Urinary bladder (tissue), 4 donors: Measurements from ENCODE around the gene DOC2A. TPM values are rescaled to one million over a fixed set of nuclear protein-coding genes. Genes with fewer than 3 reads are reported as not detected.

Source experiments
- DNase-seq: peaks from one replicate; pipeline ENCODE4 v3.0.0-alpha.2; 2015; ENCODE audit errors: extremely low spot score
- H3K27ac ChIP-seq: one replicate; pipeline ENCODE4 v1.5.1; 2013; ENCODE audit warnings: low read depth, mild to moderate bottlenecking, moderate library complexity
- H3K36me3 ChIP-seq: one replicate; pipeline ENCODE4 v1.6.1; 2013; ENCODE audit warnings: mild to moderate bottlenecking, moderate library complexity; ENCODE audit not compliant: insufficient read depth
- H3K4me1 ChIP-seq: one replicate; pipeline ENCODE4 v1.6.1; 2013; ENCODE audit warnings: mild to moderate bottlenecking, moderate library complexity; ENCODE audit not compliant: insufficient read depth
- H3K4me3 ChIP-seq: one replicate; pipeline ENCODE4 v1.5.1; 2013; ENCODE audit warnings: low read depth, low read length
- WGBS: extraction: QIAGEN DNeasy Blood & Tissue Kit; methylation state at CpG from one replicate; pipeline ENCODE4 v1.1.7; 2013; 5-methylcytosine and 5-hydroxymethylcytosine counted together
- polyA plus RNA-seq: library from polyadenylated mRNA; stranded (reverse); fragments of 200-250 nt; gene quantifications from one replicate; pipeline ENCODE4 v1.2.3, GENCODE V29; 2013
- total RNA-seq: library from RNA; depleted of rRNA; stranded (reverse); fragments of >200 nt; gene quantifications from one replicate; pipeline ENCODE4 v1.2.3, GENCODE V29; 2014
- donor health status: healthy with polysubstance abuse.
- donor health status: healthy.

Gene DOC2A
- total and polyA plus RNA-seq, 2 donors: 0.32 to 0.53 TPM

DNA sequence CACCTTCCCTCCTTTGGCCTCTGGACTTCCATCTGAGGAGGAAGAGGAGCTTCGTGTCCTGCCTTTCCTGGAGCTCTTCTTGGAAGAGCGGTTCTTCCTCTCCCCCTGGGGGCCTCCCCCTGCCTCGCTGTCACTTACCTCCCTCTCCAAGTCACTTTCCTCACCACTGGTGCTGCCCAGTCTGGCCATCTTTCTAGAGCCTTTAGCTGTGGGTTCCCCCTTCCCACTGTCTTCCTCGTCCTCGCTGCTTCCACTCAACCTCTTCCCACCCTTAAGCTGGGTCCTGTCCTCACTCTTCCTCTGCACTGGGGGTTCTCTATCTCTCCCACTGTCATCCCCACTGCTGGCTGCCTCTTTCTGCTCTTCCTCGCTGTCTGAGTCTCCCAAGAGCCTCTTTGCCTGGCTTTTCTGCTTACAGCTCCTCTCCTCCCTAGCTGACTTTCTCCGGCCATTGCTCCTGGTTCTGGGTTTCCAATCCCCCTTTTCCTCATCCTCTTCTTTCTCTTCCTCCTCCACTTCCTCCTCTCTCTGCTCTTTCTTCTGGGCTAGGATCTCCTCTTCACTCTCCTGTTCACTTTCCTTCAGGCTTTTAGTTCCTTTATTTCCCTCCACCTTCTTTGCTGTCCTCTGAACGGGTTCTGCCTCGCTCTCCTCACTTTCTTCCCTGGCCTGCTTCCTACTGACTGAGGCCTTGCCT is 16.8 kb downstream of the DOC2A start:
- no peak overlapping the region for H3K27ac ChIP-seq
- no peak overlapping the region for H3K4me3 ChIP-seq
- WGBS: 85% methylated on average over 9 of the region's 9 CpGs
- H3K4me1 ChIP-seq: no peaks in the 10 kb centered on the region
- DNase-seq: no peak
- peaks cover 4% of the 10 kb centered on the region for H3K36me3 ChIP-seq

DNA sequence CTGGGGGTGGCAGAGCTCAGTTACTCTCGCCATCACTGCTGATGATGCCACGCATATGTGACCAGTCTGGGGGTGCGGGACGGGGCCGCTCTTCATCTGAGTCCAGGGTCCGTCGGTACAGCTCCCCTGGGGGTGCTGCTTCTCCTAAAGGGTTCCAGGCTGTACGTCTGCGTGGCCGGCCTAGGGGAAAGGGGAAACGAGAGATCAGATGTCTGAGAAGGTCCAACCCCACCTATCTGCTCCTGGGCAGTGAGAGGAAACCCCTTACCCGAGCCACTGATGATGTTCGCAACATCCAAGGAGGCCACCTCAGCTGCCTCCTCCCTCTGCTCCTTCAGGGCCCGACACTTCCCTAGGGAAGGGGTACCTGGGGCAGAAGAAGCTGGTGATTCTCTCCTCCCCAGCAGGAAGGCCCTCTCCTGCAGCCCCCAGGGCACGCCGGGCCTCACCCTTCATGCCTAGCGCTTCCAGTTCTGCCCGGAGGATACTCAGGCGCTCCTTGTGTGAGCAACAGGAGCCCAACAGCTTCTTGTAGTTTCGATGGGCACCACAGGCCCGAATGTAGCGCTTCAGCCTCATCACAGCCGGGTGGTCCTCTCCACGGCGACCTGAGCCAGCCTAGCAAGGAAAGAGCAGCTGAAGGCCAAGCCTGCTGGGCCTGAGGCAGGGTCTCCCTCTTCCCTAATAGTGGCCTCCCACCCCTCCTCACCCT is 17.5 kb downstream of the DOC2A start:
- peaks cover 4% of the 10 kb centered on the region for H3K36me3 ChIP-seq
- no peak overlapping the region for H3K4me3 ChIP-seq
- no peak for DNase-seq
- H3K27ac ChIP-seq: no peak overlapping the region
- H3K4me1 ChIP-seq: no peaks in the 10 kb centered on the region
- WGBS: 86% methylated on average over 25 of the region's 25 CpGs

DNA sequence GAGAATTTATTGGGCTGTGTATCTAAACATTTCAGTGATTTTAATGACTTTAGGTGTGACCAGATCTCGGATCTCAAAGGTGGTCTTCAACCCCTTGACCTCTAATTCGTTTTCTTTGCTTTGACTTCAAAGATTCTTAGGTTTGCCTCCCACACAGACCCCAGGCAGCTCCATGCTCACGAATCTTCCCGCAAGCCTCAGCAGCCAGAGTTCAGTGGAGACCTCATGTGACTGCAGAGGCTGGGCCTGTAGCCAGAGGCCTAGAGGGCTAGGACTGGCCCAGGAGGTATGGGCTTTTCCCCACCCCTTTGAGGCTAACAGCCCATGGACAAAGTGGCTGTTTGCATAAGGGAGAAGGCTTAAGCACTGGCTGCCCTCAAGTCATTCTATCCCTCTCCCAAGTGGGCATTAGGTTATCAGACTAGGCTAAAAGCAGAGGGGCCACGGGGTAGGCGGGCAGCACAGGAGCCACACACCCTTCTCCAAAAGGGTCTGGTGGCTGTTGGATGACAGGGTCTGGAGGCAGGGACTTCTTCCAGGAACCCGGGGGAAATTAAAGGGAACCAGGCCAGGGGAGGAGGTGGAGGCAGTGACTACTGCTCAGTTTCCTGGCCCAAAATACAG is 18.4 kb downstream of the DOC2A start:
- Histone ChIP-seq H3K4me3 (no peak overlapping the region), H3K27ac (no peak overlapping the region), H3K36me3 (peaks cover 4% of the 10 kb centered on the region), H3K4me1 (no peaks in the 10 kb centered on the region)
- 52% methylated on average over 7 of the region's 7 CpGs for WGBS
- DNase-seq: no peak

DNA sequence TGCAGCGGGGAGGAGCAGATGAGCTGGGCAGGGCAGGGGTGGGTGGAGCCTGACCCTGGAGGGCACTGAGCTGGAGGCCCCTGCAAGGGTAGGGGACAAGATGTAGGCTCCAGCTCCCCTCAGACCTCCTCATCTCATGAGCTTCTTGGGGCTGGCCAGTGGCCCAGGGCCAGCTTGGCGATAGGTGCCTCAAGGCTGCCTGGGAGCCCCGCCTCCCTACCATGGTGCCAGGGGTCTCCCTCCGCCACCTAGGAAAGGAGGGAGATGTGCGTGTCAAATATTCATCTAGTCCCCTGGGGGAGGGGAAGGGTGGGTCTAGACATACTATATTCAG is 19.3 kb downstream of the DOC2A start:
- 73% methylated on average over 5 of the region's 5 CpGs for WGBS
- Histone ChIP-seq H3K36me3 (peaks cover 4% of the 10 kb centered on the region), H3K4me1 (no peaks in the 10 kb centered on the region), H3K27ac (no peak overlapping the region), H3K4me3 (no peak overlapping the region)
- DNase-seq: no peak

DNA sequence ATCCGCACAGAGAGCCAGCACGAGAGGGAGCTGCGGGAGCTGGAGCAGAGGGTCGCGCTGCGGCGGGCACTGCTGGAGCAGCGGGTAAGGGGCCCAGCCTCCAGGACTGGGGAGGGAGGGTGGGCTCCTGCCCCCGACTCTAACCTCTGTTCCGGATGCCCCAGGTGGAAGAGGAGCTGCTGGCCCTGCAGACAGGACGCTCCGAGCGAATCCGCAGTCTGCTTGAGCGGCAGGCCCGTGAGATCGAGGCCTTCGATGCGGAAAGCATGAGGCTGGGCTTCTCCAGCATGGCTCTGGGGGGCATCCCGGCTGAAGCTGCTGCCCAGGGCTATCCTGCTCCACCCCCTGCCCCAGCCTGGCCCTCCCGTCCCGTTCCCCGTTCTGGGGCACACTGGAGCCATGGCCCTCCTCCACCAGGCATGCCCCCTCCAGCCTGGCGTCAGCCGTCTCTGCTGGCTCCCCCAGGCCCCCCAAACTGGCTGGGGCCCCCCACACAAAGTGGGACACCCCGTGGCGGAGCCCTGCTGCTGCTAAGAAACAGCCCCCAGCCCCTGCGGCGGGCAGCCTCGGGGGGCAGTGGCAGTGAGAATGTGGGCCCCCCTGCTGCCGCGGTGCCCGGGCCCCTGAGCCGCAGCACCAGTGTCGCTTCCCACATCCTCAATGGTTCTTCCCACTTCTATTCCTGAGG is 19.8 kb downstream of the DOC2A start:
- Histone ChIP-seq H3K4me1 (no peaks in the 10 kb centered on the region), H3K27ac (no peak overlapping the region), H3K4me3 (no peak overlapping the region), H3K36me3 (peaks cover 4% of the 10 kb centered on the region)
- DNase-seq: no peak
- 89% methylated on average over 35 of the region's 35 CpGs for WGBS

DNA sequence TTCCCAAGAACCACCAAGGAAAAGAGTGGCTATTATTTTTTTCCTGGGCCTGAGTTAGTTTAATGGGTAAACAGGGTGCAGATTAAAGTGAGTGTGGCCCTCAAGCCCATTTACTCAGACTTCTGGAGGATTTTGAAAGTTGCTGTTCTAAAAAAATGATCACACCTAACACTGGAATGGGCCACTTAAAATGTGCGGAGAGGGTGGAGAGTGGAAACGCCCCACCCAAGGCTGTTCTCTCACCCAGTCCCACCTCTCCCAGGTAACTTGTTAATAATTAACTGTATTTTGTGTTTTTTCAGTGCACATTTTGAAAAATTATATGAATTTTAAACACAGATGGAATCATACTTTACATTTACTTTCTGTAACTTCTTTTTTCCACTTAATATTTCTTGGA is 20.8 kb downstream of the DOC2A start:
- WGBS: 92% methylated on average over 2 of the region's 2 CpGs
- no peak for DNase-seq
- H3K4me1 ChIP-seq: no peaks in the 10 kb centered on the region
- H3K4me3 ChIP-seq: no peak overlapping the region
- H3K27ac ChIP-seq: no peak overlapping the region
- H3K36me3 ChIP-seq: peaks cover 9% of the 10 kb centered on the region

DNA sequence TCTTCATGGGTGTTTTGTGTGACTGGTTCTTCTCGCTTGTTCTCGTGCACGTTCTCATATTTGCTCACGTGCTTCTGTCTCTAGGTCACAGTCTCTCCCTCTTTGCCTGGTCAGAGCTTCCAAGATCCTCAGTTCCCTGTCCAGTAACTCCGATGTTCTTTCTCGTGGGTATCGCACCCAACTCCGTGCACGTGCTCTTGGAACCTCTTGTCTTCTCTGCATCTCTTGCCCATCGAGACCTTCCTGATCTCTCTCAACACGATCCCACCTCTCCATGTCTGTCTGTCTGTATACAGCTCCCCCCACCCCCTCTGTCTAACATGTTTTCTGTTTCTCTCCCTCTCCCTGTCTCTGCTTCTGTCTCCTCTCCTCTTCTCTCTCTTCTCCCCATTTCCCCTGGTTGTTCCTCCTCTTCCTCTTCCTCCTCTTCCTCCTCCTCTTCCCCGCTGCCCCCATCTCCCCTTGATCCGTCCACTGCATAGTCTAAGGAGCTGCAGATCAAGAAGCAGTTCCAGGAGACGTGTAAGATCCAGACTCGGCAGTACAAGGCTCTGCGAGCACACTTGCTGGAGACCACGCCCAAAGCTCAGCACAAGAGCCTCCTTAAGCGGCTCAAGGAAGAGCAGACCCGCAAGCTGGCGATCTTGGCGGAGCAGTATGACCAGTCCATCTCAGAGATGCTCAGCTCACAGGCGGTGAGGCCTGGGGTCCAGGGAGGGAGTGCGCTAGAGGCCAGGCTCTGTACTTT is 21.5 kb downstream of the DOC2A start:
- H3K4me3 ChIP-seq: no peak overlapping the region
- peaks cover 10% of the 10 kb centered on the region for H3K36me3 ChIP-seq
- H3K4me1 ChIP-seq: no peaks in the 10 kb centered on the region
- H3K27ac ChIP-seq: no peak overlapping the region
- DNase-seq: no peak
- WGBS: 84% methylated on average over 23 of the region's 23 CpGs

DNA sequence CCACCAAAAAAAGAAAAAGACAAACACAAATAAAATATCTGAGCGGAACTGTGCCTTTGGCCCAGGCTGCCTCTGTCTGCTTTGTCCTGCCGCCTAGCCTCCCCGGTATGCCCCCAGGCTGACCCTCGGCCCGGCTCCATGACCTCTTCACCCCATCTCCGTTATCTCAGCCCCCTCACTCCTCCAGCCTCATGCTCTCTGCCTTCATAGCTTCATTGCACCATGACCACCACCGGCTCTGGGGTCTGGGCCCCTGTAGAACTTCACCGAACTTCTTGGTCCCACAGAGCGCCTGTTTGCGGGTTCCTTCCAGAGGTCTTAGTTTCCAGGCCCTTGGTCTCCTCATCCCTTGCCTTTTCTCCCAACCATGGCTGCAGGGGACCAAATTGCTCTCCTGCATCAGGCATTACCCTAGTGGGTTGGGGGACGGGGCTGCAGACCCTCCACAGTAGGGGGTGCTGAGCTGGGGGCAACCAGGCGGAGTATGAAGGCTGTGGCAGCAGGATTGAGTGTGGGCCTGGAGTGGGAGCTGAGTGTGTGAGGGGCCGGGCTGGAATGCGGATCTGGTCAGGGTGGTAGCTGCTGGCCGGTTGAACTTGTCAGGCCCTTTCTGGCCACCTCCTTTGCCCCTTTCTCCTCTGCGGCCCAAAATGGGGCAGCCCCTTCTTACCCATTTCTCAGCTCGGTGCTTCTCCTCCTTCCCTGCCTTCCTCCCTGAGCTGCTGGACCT is 22.3 kb downstream of the DOC2A start:
- DNase-seq: no peak
- peaks cover 10% of the 10 kb centered on the region for H3K36me3 ChIP-seq
- no peak overlapping the region for H3K27ac ChIP-seq
- no peak overlapping the region for H3K4me3 ChIP-seq
- H3K4me1 ChIP-seq: no peaks in the 10 kb centered on the region
- 87% methylated on average over 17 of the region's 17 CpGs for WGBS

DNA sequence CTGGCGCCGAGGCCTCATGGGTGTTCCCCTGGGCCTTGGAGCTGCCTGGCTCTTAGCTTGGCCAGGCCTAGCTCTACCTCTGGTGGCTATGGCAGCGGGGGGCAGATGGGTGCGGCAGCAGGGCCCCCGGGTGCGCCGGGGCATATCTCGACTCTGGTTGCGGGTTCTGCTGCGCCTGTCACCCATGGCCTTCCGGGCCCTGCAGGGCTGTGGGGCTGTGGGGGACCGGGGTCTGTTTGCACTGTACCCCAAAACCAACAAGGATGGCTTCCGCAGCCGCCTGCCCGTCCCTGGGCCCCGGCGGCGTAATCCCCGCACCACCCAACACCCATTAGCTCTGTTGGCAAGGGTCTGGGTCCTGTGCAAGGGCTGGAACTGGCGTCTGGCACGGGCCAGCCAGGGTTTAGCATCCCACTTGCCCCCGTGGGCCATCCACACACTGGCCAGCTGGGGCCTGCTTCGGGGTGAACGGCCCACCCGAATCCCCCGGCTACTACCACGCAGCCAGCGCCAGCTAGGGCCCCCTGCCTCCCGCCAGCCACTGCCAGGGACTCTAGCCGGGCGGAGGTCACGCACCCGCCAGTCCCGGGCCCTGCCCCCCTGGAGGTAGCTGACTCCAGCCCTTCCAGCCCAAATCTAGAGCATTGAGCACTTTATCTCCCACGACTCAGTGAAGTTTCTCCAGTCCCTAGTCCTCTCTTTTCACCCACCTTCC is 23.3 kb downstream of the DOC2A start:
- Histone ChIP-seq H3K4me1 (no peaks in the 10 kb centered on the region), H3K4me3 (no peak overlapping the region), H3K36me3 (peaks cover 10% of the 10 kb centered on the region), H3K27ac (no peak overlapping the region)
- no peak for DNase-seq
- WGBS: 94% methylated on average over 35 of the region's 35 CpGs

DNA sequence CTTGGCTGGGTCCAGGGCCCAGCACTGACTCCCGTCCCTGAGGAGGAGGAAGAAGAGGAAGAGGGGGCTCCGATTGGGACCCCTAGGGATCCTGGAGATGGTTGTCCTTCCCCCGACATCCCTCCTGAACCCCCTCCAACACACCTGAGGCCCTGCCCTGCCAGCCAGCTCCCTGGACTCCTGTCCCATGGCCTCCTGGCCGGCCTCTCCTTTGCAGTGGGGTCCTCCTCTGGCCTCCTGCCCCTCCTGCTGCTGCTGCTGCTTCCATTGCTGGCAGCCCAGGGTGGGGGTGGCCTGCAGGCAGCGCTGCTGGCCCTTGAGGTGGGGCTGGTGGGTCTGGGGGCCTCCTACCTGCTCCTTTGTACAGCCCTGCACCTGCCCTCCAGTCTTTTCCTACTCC is 23.9 kb downstream of the DOC2A start:
- H3K27ac ChIP-seq: no peak overlapping the region
- H3K4me3 ChIP-seq: no peak overlapping the region
- H3K4me1 ChIP-seq: no peaks in the 10 kb centered on the region
- H3K36me3 ChIP-seq: peaks cover 10% of the 10 kb centered on the region
- DNase-seq: no peak
- WGBS: 92% methylated on average over 5 of the region's 5 CpGs

DNA sequence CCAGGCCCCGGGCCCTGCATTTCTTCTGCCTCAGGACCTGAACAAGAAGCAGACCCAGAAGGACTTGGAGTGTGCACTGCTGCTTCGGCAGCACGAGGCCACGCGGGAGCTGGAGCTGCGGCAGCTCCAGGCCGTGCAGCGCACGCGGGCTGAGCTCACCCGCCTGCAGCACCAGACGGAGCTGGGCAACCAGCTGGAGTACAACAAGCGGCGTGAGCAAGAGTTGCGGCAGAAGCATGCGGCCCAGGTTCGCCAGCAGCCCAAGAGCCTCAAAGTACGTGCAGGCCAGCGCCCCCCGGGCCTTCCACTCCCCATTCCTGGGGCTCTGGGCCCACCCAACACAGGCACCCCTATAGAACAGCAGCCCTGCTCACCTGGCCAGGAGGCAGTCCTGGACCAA is 24.6 kb downstream of the DOC2A start:
- H3K4me3 ChIP-seq: no peak overlapping the region
- H3K36me3 ChIP-seq: peaks cover 12% of the 10 kb centered on the region
- no peak overlapping the region for H3K27ac ChIP-seq
- H3K4me1 ChIP-seq: no peaks in the 10 kb centered on the region
- no peak for DNase-seq
- WGBS: 93% methylated on average over 20 of the region's 20 CpGs

DNA sequence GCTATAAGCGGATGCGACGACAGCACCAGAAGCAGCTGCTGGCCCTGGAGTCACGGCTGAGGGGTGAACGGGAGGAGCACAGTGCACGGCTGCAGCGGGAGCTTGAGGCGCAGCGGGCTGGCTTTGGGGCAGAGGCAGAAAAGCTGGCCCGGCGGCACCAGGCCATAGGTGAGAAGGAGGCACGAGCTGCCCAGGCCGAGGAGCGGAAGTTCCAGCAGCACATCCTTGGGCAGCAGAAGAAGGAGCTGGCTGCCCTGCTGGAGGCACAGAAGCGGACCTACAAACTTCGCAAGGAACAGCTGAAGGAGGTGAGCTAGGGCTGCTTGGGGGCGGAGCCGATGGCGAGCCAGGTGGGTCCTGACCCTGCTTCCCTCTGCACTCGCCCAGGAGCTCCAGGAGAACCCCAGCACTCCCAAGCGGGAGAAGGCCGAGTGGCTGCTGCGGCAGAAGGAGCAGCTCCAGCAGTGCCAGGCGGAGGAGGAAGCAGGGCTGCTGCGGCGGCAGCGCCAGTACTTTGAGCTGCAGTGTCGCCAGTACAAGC is 25.5 kb downstream of the DOC2A start:
- H3K36me3 ChIP-seq: peaks cover 8% of the 10 kb centered on the region
- no peak for DNase-seq
- no peak overlapping the region for H3K27ac ChIP-seq
- 93% methylated on average over 28 of the region's 28 CpGs for WGBS
- H3K4me1 ChIP-seq: no peaks in the 10 kb centered on the region
- H3K4me3 ChIP-seq: no peak overlapping the region
